Epithelial cell of esophagus (primary cell): ENCODE measurements around the gene GPC3.

ENCODE experiments used
- DNase-seq: peaks from one replicate; pipeline ENCODE4 v3.0.0; 2010; ENCODE audit warnings: low read depth
- H3K4me3 ChIP-seq: 2 replicates; pipeline ENCODE4 v1.5.1; 2011; ENCODE audit warnings: mild to moderate bottlenecking, low read length, control low read depth
- TF ChIP-seq, protein P1 (sequence below): IDR thresholded peaks from 2 replicates; pipeline ENCODE4 v1.5.1; 2011; ENCODE audit warnings: low read depth, mild to moderate bottlenecking, low read length, control low read depth, inconsistent platforms; ENCODE audit not compliant: insufficient read depth; ENCODE audit errors: missing control alignments

GPC3 gene

DNA sequence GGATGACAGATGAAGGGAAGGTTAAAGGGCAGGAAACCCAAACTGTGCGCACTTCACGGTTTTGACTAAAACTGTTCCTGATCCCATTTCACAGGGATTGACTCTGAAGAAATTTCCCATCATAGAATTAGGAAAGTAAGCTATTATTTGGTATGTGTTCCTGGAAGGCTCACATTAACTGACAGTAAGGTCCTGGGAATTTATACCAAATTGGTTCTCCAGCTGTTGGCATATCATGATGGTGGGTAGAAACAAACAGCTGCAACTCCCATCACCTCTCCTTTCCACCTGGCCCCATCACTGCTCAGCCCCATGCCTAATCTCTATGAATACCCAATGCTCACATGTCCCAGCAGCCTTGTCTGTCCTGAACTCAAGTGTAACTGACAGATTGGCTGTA, 121.2 kb downstream of the GPC3 start:
- TF ChIP-seq, protein P1, sequence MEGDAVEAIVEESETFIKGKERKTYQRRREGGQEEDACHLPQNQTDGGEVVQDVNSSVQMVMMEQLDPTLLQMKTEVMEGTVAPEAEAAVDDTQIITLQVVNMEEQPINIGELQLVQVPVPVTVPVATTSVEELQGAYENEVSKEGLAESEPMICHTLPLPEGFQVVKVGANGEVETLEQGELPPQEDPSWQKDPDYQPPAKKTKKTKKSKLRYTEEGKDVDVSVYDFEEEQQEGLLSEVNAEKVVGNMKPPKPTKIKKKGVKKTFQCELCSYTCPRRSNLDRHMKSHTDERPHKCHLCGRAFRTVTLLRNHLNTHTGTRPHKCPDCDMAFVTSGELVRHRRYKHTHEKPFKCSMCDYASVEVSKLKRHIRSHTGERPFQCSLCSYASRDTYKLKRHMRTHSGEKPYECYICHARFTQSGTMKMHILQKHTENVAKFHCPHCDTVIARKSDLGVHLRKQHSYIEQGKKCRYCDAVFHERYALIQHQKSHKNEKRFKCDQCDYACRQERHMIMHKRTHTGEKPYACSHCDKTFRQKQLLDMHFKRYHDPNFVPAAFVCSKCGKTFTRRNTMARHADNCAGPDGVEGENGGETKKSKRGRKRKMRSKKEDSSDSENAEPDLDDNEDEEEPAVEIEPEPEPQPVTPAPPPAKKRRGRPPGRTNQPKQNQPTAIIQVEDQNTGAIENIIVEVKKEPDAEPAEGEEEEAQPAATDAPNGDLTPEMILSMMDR = no peak
- DNase-seq = no peak
- H3K4me3 ChIP-seq = no peak overlapping the region

DNA sequence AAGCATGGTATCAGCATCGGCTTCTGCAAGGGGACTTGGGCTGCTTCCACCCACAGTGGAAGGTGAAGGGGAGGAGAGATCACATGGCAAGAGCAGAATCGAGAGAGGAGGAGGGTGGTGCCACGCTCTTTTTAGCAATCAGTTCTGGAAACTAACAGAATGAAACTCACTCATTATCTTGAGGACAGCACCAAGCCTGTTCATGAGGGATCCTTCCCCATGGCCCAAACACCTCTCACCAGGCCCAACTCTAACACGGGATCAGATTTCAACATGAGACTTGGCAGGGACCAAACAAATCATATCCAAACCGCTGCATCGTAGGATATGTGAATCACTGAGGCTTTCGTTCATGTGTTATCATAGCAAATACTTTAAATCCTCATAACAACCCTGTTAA, 125.5 kb downstream of the GPC3 start:
- TF ChIP-seq, protein P1 = no peak
- DNase-seq = peak; percentile 18
- no peak overlapping the region for H3K4me3 ChIP-seq

DNA sequence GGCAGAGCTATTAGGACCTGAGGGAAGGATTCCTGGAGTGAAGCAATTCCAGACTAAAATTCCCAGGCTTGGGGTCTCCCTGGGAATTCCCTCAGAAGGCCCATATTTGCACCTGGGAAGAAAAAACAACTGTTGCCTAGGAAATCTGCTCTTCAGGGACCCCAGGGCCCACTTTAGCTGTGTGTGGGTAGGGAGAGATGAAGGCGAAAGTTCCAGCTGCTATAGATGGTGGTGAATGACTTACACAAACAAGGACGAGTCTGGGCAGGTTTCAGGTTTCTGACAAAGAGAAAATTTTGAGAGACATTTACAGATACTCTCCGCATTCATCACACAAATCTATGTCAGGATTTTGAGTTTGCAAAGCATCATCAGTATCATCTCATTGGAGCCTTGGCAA, 126.1 kb downstream of the GPC3 start:
- TF ChIP-seq, protein P1 = no peak
- peak; percentile 66 for DNase-seq
- H3K4me3 ChIP-seq = no peak overlapping the region

DNA sequence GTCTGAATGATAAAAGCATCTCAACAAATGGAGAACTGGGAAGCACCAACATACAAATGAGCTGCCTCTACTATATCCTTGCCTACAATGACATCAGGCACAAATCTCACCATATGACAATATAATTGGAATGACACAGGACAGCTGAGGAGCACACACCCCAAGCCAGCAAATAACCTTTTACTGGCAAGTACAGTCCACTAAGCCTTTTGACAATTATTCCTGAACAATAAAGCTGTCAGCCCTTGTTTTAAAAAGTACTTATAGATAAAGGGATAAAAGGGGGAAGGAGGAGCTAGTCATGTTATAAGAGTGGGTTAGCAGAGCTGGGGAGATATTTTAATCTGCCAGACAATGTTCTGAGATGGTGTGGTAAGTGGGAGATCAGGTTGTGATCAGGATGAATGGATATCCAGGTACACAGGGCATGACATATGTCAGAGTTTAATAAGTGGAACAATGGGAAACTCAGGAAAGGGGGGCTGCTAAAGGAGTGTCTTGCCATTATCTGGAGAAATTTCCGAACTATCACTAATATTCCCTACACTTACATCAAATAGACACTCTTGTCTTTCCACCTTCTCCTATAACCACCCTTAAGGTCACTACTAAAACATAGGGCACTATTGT, 127.6 kb downstream of the GPC3 start:
- TF ChIP-seq, protein P1 = no peak
- DNase-seq = no peak
- no peak overlapping the region for H3K4me3 ChIP-seq

DNA sequence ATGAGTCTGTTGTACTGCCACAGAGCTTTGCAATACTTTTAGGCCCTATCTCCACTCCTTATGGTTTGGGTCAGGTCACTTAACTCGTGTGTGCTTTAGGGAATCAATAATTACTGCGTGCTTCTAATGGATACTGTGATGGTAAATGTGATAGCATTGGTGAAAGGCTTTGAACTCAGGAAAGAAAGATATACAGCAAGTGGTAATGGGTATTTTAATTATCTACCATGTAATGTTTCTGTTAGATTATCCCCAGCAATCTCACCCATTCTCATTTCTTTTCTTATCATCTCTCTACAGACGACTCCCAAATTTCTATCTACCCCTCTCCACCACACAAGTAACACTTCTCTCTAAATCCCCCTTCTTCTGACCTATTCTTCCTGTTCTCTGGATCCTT, 128.6 kb downstream of the GPC3 start:
- H3K4me3 ChIP-seq = no peak overlapping the region
- no peak for DNase-seq
- TF ChIP-seq, protein P1 = no peak

DNA sequence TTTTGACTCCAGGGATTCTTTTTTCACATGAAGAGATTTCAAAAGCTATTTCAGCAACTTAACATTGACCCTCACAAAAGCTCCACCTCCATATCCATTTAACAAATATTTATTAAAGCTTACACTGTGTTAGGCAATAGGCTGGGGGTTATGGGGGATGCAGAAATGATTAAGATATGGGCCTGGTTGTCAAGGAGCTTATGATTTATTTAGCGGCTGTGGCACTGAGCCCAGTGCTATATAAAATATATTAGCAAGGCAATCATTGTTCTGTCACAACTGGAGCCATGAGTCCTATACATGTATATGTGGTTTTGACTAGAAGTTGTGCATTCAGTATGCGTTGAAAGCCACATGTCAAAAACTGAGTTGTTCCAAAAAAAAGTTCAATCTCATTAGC, 131.1 kb downstream of the GPC3 start:
- no peak overlapping the region for H3K4me3 ChIP-seq
- TF ChIP-seq, protein P1 = no peak
- DNase-seq = no peak

DNA sequence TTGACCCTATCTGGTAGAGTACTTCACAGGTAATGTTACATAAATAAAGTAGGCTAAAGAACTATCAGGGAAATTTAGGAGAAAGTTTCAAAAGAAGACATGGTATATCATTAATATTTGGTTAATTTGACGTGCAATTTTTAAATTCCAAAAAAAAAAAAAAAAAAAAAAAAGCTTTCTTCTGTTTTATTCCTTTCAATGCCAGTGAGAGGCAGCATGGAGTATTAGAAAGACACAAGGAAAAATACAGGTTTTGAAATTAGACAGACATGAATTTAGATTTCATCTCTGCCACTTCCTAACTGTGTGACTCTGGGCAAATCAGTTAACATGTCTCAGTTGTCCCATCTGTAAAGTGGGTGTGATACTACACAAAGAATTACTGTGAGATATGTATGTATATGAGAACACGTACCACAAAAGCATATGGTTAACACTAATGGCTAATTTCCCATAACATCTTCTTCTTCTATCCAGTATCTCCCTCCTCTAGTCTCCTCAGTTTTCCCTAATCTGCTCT, 132.5 kb downstream of the GPC3 start:
- H3K4me3 ChIP-seq = no peak overlapping the region
- no peak for DNase-seq
- TF ChIP-seq, protein P1 = no peak
